OCI-LY1 (cell line): ENCODE results near the gene DIP2A.

Experiments used
- H2AFZ ChIP-seq: fragments of 200-600 bp; sonication (generic), shearing (Covaris generic); 2 replicates; pipeline ENCODE4 v1.6.0; 2014; ENCODE audit warnings: antibody characterized with exemption, mild to moderate bottlenecking, low read length
- H3F3A ChIP-seq: fragments of 200-600 bp; sonication (generic), shearing (Covaris generic); 2 replicates; pipeline ENCODE4 v1.6.0; 2014; ENCODE audit warnings: mild to moderate bottlenecking, antibody characterized with exemption, low read length, moderate library complexity; ENCODE audit not compliant: insufficient read depth
- H3K27ac ChIP-seq: fragments of 200-600 bp; sonication (generic); 2 replicates; pipeline ENCODE4 v1.5.1; 2014; ENCODE audit warnings: low read length, mixed run types, mild to moderate bottlenecking, low read depth; ENCODE audit not compliant: poor library complexity, severe bottlenecking
- H3K27me3 ChIP-seq: fragments of 200-600 bp; sonication (generic); 2 replicates; pipeline ENCODE4 v1.6.0; 2014; ENCODE audit warnings: antibody characterized with exemption, mild to moderate bottlenecking, low read length, moderate library complexity; ENCODE audit not compliant: insufficient read depth
- H3K36me3 ChIP-seq: fragments of 200-600 bp; sonication (generic); 2 replicates; pipeline ENCODE4 v1.6.1; 2014; ENCODE audit warnings: mild to moderate bottlenecking, antibody characterized with exemption, low read length, moderate library complexity, mixed read lengths; ENCODE audit not compliant: insufficient read depth
- H3K4me1 ChIP-seq: fragments of 200-600 bp; sonication (generic); 2 replicates; pipeline ENCODE4 v1.5.1; 2014; ENCODE audit warnings: mild to moderate bottlenecking, low read length, moderate library complexity; ENCODE audit not compliant: insufficient read depth, severe bottlenecking
- H3K4me2 ChIP-seq: fragments of 200-600 bp; sonication (generic), shearing (Covaris generic); 2 replicates; pipeline ENCODE4 v1.6.1; 2014; ENCODE audit warnings: low read length
- H3K4me3 ChIP-seq: fragments of 200-600 bp; sonication (generic); 2 replicates; pipeline ENCODE4 v1.5.1; 2014; ENCODE audit warnings: low read length, low read depth, mild to moderate bottlenecking, mixed read lengths; ENCODE audit not compliant: poor library complexity, severe bottlenecking
- H3K79me2 ChIP-seq: fragments of 200-600 bp; shearing (Covaris generic); 2 replicates; pipeline ENCODE4 v1.6.1; 2016; ENCODE audit warnings: mixed run types, low read length, mixed read lengths; ENCODE audit not compliant: insufficient read depth
- H3K9ac ChIP-seq: fragments of 200-600 bp; sonication (generic), shearing (Covaris generic); 2 replicates; pipeline ENCODE4 v1.6.1; 2014; ENCODE audit warnings: mild to moderate bottlenecking, low read length, mixed read lengths
- H3K9me2 ChIP-seq: fragments of 200-600 bp; sonication (generic), shearing (Covaris generic); 2 replicates; pipeline ENCODE4 v1.6.1; 2014; ENCODE audit warnings: low read depth, mild to moderate bottlenecking, low read length, mixed read lengths
- H3K9me3 ChIP-seq: fragments of 200-600 bp; shearing (Covaris generic); 2 replicates; pipeline ENCODE4 v1.6.1; 2014; ENCODE audit warnings: low read length, mixed read lengths
- H4K20me1 ChIP-seq: fragments of 200-600 bp; sonication (generic), shearing (Covaris generic); 2 replicates; pipeline ENCODE4 v1.6.0; 2016; ENCODE audit warnings: mild to moderate bottlenecking, low read length; ENCODE audit not compliant: insufficient read depth
- CTCF ChIP-seq: fragments of 200-600 bp; sonication (generic), shearing (Covaris generic); IDR thresholded peaks from 2 replicates; pipeline ENCODE4 v1.5.1; 2017; ENCODE audit warnings: mild to moderate bottlenecking, antibody characterized with exemption, low read length, moderate library complexity, mixed read lengths
- EZH2 ChIP-seq: fragments of 200-600 bp; sonication (generic), shearing (Covaris generic); IDR thresholded peaks from 2 replicates; pipeline ENCODE4 v1.8.0; 2017; ENCODE audit warnings: borderline replicate concordance, mixed run types, mild to moderate bottlenecking, antibody characterized with exemption, low read length, moderate library complexity, mixed read lengths

DIP2A gene

GRCh38 chr21:46555225-46555617 is 96.5 kb downstream of the DIP2A start:
- peaks cover 6% of the 10 kb centered on the region; the same call in 1 of the 2 replicates for H3K36me3 ChIP-seq
- H3K4me3 ChIP-seq: no peak overlapping the region
- TF ChIP-seq EZH2 (no peak), CTCF (no peak)
- no peaks in the 10 kb centered on the region for H3K9me3 ChIP-seq
- no peaks in the 10 kb centered on the region for H3K79me2 ChIP-seq
- no peaks in the 10 kb centered on the region for H3F3A ChIP-seq
- no peak overlapping the region for H3K27ac ChIP-seq
- H3K9ac ChIP-seq: no peak overlapping the region
- no peaks in the 10 kb centered on the region for H3K27me3 ChIP-seq
- peaks cover 42% of the 10 kb centered on the region for H3K4me1 ChIP-seq
- H2AFZ ChIP-seq: no peak overlapping the region
- no peaks in the 10 kb centered on the region for H4K20me1 ChIP-seq
- no peak overlapping the region for H3K4me2 ChIP-seq
- H3K9me2 ChIP-seq: no peaks in the 10 kb centered on the region

DNA sequence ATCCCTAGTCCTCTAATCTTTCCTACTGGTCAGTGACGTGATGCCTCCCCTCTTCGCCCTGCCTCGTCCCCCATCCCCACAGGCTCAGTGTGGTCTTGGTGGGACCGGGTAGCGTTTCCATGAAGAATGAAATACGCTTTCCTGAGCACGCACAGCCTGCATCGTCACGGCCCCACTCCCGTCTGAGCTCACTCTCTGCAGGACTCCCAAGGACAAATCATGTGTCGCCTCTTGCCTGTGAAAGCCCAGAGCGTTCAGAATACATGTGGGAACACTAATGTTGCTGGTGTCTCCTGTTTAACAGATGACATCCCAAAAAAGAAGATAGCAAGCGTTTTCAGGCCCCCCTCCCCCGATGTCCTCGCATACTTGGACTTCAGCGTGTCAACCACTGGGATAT is 97.0 kb downstream of the DIP2A start:
- Histone ChIP-seq H3K36me3 (peaks cover 8% of the 10 kb centered on the region; the same call in 1 of the 2 replicates), H4K20me1 (no peaks in the 10 kb centered on the region), H3F3A (no peaks in the 10 kb centered on the region), H3K9ac (no peak overlapping the region), H3K4me2 (no peak overlapping the region), H3K27me3 (no peaks in the 10 kb centered on the region), H2AFZ (no peak overlapping the region), H3K27ac (no peak overlapping the region), H3K9me3 (no peaks in the 10 kb centered on the region), H3K4me1 (peaks cover 42% of the 10 kb centered on the region), H3K79me2 (no peaks in the 10 kb centered on the region), H3K9me2 (no peaks in the 10 kb centered on the region), H3K4me3 (no peak overlapping the region)
- TF ChIP-seq CTCF (no peak), EZH2 (no peak)

- Histone ChIP-seq H3K9me2 (no peaks in the 10 kb centered on the region), H3K79me2 (no peaks in the 10 kb centered on the region), H3K4me3 (no peak overlapping the region), H3K9ac (no peak overlapping the region), H3K36me3 (peaks cover 19% of the 10 kb centered on the region; the same call in 1 of the 2 replicates), H3K9me3 (no peaks in the 10 kb centered on the region), H4K20me1 (no peaks in the 10 kb centered on the region), H3F3A (no peaks in the 10 kb centered on the region), H3K27me3 (no peaks in the 10 kb centered on the region), H3K4me2 (no peak overlapping the region), H3K4me1 (peaks cover 37% of the 10 kb centered on the region), H2AFZ (no peak overlapping the region), H3K27ac (no peak overlapping the region)
- no peak for TF ChIP-seq EZH2
- TF ChIP-seq CTCF: no peak
Observed at GRCh38 chr21:46556802-46557201, 98.1 kb downstream of the DIP2A start.
